ENCODE results near the gene HMGXB3.

HMGXB3 gene

GRCh38 chr5:150101023-150101422 lies 100.5 kb downstream of the HMGXB3 start:
- DNase-seq, result no peak
- in situ Hi-C loops (cut with HindIII; ENCODE audit: low pct_ligation_motif_present, low pct_unique_long_range_greater_than_20kb, low sequenced_read_pairs), result no loop called here

Measured in ACHN (cell line).